Measurements from ENCODE around the gene KATNAL1.
"Not testable (repeated sequence)": the region's sequence is repeated elsewhere in the genome, so short reads cannot be mapped to it uniquely, and the experiment has no call there.

The KATNAL1 gene

GRCh38 chr13:30211745-30212144 lies 95.6 kb downstream of the KATNAL1 start:
- no peak for DNase-seq (ENCODE audit: low spot score)

GRCh38 chr13:30204564-30204963 lies 102.8 kb downstream of the KATNAL1 start:
- peak; percentile 33 for DNase-seq (ENCODE audit: low spot score)

GRCh38 chr13:30196025-30196424 lies 111.3 kb downstream of the KATNAL1 start:
- no peak for DNase-seq (ENCODE audit: low spot score)

- DNase-seq (ENCODE audit: low spot score), result no peak
Observed at GRCh38 chr13:30194906-30195305, 112.4 kb downstream of the KATNAL1 start.

- no peak for DNase-seq (ENCODE audit: low spot score)
Observed at GRCh38 chr13:30193279-30194234, 113.8 kb downstream of the KATNAL1 start.

- no peak for DNase-seq (ENCODE audit: low spot score)
Observed at GRCh38 chr13:30192320-30193093, 114.8 kb downstream of the KATNAL1 start.

- DNase-seq (ENCODE audit: low spot score), result no peak
Observed at GRCh38 chr13:30191491-30192100, 115.8 kb downstream of the KATNAL1 start.

GRCh38 chr13:30186634-30187415 lies 120.5 kb downstream of the KATNAL1 start:
- no peak for DNase-seq (ENCODE audit: low spot score)

GRCh38 chr13:30181888-30182651 lies 125.3 kb downstream of the KATNAL1 start:
- no peak for DNase-seq (ENCODE audit: low spot score)

GRCh38 chr13:30179597-30180276 lies 127.6 kb downstream of the KATNAL1 start:
- DNase-seq (ENCODE audit: low spot score), result no peak

- no peak for DNase-seq (ENCODE audit: low spot score)
Observed at GRCh38 chr13:30178976-30179375, 128.4 kb downstream of the KATNAL1 start.

GRCh38 chr13:30175166-30175565 lies 132.2 kb downstream of the KATNAL1 start:
- DNase-seq (ENCODE audit: low spot score), result no peak

GRCh38 chr13:30174250-30174649 lies 133.1 kb downstream of the KATNAL1 start:
- DNase-seq (ENCODE audit: low spot score), result not testable (repeated sequence)

- DNase-seq (ENCODE audit: low spot score), result no peak
Observed at GRCh38 chr13:30173303-30173610, 134.1 kb downstream of the KATNAL1 start.

GRCh38 chr13:30172593-30173302 lies 134.6 kb downstream of the KATNAL1 start:
- DNase-seq (ENCODE audit: low spot score), result no peak

- no peak for DNase-seq (ENCODE audit: low spot score)
Observed at GRCh38 chr13:30170569-30170968, 136.8 kb downstream of the KATNAL1 start.

GRCh38 chr13:30169442-30169841 lies 137.9 kb downstream of the KATNAL1 start:
- DNase-seq (ENCODE audit: low spot score), result no peak

- DNase-seq (ENCODE audit: low spot score), result no peak
Observed at GRCh38 chr13:30165796-30166195, 141.6 kb downstream of the KATNAL1 start.

GRCh38 chr13:30165071-30165470 lies 142.3 kb downstream of the KATNAL1 start:
- DNase-seq (ENCODE audit: low spot score), result no peak

GRCh38 chr13:30164146-30164545 lies 143.2 kb downstream of the KATNAL1 start:
- no peak for DNase-seq (ENCODE audit: low spot score)

Data from activated CD4-positive, alpha-beta T cell treated with anti-CD3 and anti-CD28 coated beads, Interleukin-2, Interleukin-4, amounts not matched to agents 100 ng/mL and 50 ng/mL, durations not matched to agents 16 hours and 8 hours (primary cell).